Neural progenitor cell (in vitro differentiated cells): ENCODE data around the gene CAMK2A.

ENCODE experiments used
- EZH2phosphoT487 ChIP-seq: fragments of 200-600 bp; sonication (generic); IDR thresholded peaks from 2 replicates; pipeline ENCODE4 v1.6.1; 2017; ENCODE audit warnings: antibody characterized with exemption
- TF ChIP-seq, protein P1 (sequence below): fragments of 200-600 bp; sonication (generic); IDR thresholded peaks from 2 replicates; pipeline ENCODE4 v1.5.1; 2017; ENCODE audit warnings: antibody characterized with exemption, mild to moderate bottlenecking

DNA sequence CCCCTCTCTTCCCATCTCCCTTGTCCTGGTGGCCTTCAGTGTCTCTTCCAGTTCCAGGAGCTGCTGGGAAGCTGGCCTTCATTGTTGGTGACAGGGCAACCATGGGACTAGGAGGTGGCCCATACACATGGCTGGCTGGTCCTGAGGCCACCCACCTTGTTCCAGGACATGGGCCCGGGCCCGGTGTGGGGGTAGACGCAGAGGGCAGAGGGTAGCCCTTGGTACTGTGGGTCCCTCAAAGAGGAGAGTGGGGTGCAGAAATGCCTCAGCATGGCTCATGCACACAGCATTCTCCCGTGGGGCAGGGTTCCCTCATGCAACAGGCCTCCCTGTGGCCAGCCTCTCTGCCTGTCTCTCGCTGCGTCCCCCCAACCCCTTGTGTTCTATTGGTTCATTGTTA is 78.9 kb downstream of the CAMK2A start:
- TF ChIP-seq, protein P1, sequence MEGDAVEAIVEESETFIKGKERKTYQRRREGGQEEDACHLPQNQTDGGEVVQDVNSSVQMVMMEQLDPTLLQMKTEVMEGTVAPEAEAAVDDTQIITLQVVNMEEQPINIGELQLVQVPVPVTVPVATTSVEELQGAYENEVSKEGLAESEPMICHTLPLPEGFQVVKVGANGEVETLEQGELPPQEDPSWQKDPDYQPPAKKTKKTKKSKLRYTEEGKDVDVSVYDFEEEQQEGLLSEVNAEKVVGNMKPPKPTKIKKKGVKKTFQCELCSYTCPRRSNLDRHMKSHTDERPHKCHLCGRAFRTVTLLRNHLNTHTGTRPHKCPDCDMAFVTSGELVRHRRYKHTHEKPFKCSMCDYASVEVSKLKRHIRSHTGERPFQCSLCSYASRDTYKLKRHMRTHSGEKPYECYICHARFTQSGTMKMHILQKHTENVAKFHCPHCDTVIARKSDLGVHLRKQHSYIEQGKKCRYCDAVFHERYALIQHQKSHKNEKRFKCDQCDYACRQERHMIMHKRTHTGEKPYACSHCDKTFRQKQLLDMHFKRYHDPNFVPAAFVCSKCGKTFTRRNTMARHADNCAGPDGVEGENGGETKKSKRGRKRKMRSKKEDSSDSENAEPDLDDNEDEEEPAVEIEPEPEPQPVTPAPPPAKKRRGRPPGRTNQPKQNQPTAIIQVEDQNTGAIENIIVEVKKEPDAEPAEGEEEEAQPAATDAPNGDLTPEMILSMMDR, result no peak
- TF ChIP-seq EZH2phosphoT487, result no peak
